Measurements from ENCODE around the gene CCL8. TPM values are rescaled to one million over a fixed set of nuclear protein-coding genes. Genes with fewer than 3 reads are reported as not detected.

CCL8 gene
- total RNA-seq (under 1 TPM in 1 of 4 donors, not detected in 3; 0.42 TPM), polyA plus RNA-seq (under 1 TPM in 2 of 3 donors, not detected in 1; 0.03 to 0.09 TPM)
- long read RNA-seq, donor 1, partial matches to known transcripts: 0 of 2 reads
- long read RNA-seq, donor 1, other reads (novel, unspliced or antisense): 0 of 2 reads
- long read RNA-seq, donor 2: 0 reads

DNA sequence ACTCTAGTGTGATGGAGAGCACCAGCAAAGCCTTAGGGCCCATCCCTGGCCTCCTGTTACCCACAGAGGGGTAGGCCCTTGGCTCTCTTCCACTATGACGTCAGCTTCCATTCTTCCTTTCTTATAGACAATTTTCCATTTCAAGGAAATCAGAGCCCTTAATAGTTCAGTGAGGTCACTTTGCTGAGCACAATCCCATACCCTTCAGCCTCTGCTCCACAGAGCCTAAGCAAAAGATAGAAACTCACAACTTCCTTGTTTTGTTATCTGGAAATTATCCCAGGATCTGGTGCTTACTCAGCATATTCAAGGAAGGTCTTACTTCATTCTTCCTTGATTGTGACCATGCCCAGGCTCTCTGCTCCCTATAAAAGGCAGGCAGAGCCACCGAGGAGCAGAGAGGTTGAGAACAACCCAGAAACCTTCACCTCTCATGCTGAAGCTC, at the start of gene CCL8:
CCL8 (plus strand) TSS at position 397 of the 445 bp plus-strand sequence. CDS start 67 bp downstream, outside the sequence.
- 19 to 34% (median 28%) methylated on average over 2 of the region's 2 CpGs for WGBS, 3 donors

DNA sequence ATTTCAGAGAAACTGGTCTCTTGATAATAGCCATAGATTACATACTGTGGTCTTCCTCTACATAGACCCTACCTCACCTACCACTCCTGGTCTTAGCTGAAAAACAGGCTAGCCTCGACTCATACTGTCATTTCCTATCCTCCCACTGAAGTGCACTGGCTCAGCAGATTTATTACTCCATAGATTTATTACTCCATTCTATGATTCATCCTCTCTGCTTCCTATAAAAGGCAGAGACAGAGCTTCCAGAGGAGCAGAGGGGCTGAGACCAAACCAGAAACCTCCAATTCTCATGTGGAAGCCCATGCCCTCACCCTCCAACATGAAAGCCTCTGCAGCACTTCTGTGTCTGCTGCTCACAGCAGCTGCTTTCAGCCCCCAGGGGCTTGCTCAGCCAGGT, 49.3 kb upstream of the CCL8 start, which contains the start of gene CCL7:
CCL7 (plus strand) TSS at position 253 of the 400 bp plus-strand sequence; CDS start at position 323, 70 bp downstream.
- no peaks in the 10 kb centered on the region for H3K4me1 ChIP-seq
- no peaks in the 10 kb centered on the region for H3K36me3 ChIP-seq (ENCODE audit: insufficient read depth in 1 of 2, low read depth in 1 of 2)
- WGBS, 3 donors: 55 to 58% (median 56%) methylated on average over 1 of the region's 1 CpG
- H3K27me3 ChIP-seq (ENCODE audit: insufficient read depth in 3 of 3, low read length in 2 of 3): peaks cover 0 to 5% (median 0%) of the 10 kb centered on the region in 3 donors
- ATAC-seq: no peak
- H3K27ac ChIP-seq: no peak within 1 kb of the TSS
- no peak for DNase-seq
- no peak within 1 kb of the TSS for H3K4me3 ChIP-seq
- H3K9me3 ChIP-seq: no peaks in the 10 kb centered on the region
- intact Hi-C loops (cut with DNase I): loop anchor here in 1 of 2 donors (5.0 kb wide), 1 partner anchor 53 kb away; no protein-coding TSS in a partner anchor
- TF ChIP-seq, protein P1, sequence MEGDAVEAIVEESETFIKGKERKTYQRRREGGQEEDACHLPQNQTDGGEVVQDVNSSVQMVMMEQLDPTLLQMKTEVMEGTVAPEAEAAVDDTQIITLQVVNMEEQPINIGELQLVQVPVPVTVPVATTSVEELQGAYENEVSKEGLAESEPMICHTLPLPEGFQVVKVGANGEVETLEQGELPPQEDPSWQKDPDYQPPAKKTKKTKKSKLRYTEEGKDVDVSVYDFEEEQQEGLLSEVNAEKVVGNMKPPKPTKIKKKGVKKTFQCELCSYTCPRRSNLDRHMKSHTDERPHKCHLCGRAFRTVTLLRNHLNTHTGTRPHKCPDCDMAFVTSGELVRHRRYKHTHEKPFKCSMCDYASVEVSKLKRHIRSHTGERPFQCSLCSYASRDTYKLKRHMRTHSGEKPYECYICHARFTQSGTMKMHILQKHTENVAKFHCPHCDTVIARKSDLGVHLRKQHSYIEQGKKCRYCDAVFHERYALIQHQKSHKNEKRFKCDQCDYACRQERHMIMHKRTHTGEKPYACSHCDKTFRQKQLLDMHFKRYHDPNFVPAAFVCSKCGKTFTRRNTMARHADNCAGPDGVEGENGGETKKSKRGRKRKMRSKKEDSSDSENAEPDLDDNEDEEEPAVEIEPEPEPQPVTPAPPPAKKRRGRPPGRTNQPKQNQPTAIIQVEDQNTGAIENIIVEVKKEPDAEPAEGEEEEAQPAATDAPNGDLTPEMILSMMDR (IDR thresholded peaks at IDR 0.05): no peak

More for the DNA sequence above, at the start of gene CCL8:
- Histone ChIP-seq H3K27ac (peak within 1 kb of the TSS; percentile 32), H3K4me1 (no peaks in the 10 kb centered on the region), H3K4me3 (no peak within 1 kb of the TSS), H3K36me3 (ENCODE audit: insufficient read depth in 1 of 2, low read depth in 1 of 2) (no peaks in the 10 kb centered on the region), H3K27me3 (ENCODE audit: insufficient read depth in 3 of 3, low read length in 2 of 3) (no peaks in the 10 kb centered on the region), H3K9me3 (no peaks in the 10 kb centered on the region)
- intact Hi-C loops (cut with DNase I): loop anchor here in 1 of 2 donors (5.0 kb wide), 1 partner anchor 38 kb away; the partner anchor contains the start of gene CCL13
- TF ChIP-seq, protein P1 (IDR thresholded peaks at IDR 0.05): no peak
- DNase-seq (no peak), ATAC-seq (no peak)

DNA sequence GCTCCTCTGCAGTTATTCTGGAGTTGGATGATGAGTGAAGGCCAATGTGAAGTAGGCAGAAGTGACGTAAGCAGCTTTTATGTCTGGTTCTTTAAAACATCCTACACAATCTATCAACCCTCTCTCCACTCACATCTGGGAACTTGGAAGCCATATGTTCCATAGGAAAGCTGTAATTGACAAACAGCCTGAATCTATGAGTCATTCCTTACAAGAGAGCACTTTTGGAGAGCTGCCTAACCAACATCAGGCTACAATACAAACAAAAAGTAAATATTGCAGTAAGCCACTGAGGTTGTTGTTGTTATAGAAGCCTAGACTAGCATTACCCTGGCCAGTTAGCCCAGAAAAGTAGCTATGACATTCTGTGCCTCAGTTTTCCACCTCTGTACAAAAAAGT, 43.4 kb upstream of the CCL8 start:
- DNase-seq (no peak), ATAC-seq (no peak)
- no peak overlapping the region for H3K27ac ChIP-seq
- intact Hi-C loops (cut with DNase I): no loop called here
- 3 to 48% (median 3%) methylated on average over 1 of the region's 1 CpG for WGBS, 3 donors
- TF ChIP-seq, protein P1 (IDR thresholded peaks at IDR 0.05): no peak
- no peaks in the 10 kb centered on the region for H3K36me3 ChIP-seq (ENCODE audit: insufficient read depth in 1 of 2, low read depth in 1 of 2)
- H3K9me3 ChIP-seq: no peaks in the 10 kb centered on the region
- no peak overlapping the region for H3K4me3 ChIP-seq
- H3K27me3 ChIP-seq (ENCODE audit: insufficient read depth in 3 of 3, low read length in 2 of 3): peaks cover 0 to 2% (median 0%) of the 10 kb centered on the region in 3 donors
- no peaks in the 10 kb centered on the region for H3K4me1 ChIP-seq

- Histone ChIP-seq H3K9me3 (no peaks in the 10 kb centered on the region), H3K4me3 (no peak overlapping the region), H3K27me3 (ENCODE audit: insufficient read depth in 3 of 3, low read length in 2 of 3) (peaks cover 0 to 2% (median 0%) of the 10 kb centered on the region in 3 donors), H3K4me1 (no peaks in the 10 kb centered on the region), H3K36me3 (ENCODE audit: insufficient read depth in 1 of 2, low read depth in 1 of 2) (no peaks in the 10 kb centered on the region), H3K27ac (no peak overlapping the region)
- WGBS, 3 donors: 76 to 82% (median 79%) methylated on average over 4 of the region's 4 CpGs
- TF ChIP-seq, protein P1 (IDR thresholded peaks at IDR 0.05): no peak
- intact Hi-C loops (cut with DNase I): no loop called here
- DNase-seq (no peak), ATAC-seq (no peak)
Measured at GRCh38 chr17:34276826-34277225, 42.4 kb upstream of the CCL8 start.
